GM19324 (cell line): Measurements from ENCODE around the gene IGLL5.

ENCODE experiments used
- ATAC-seq: cut with Tn5 transposase; IDR thresholded peaks from one replicate; pipeline ENCODE4 v1.9.1; 2021; ENCODE audit warnings: mild to moderate bottlenecking, moderate library complexity; ENCODE audit not compliant: unreplicated experiment, low FRiP score

IGLL5 gene

GRCh38 chr22:22935546-22936157 is 48.0 kb downstream of the IGLL5 start:
- ATAC-seq: peak; percentile 82

GRCh38 chr22:22936180-22936914 is 48.7 kb downstream of the IGLL5 start:
- ATAC-seq: no peak

- no peak for ATAC-seq
These were observed 49.5 kb downstream of the IGLL5 start for GRCh38 chr22:22936915-22937656.

GRCh38 chr22:22937894-22938480 is 50.4 kb downstream of the IGLL5 start:
- no peak for ATAC-seq

- no peak for ATAC-seq
These were observed 51.3 kb downstream of the IGLL5 start for GRCh38 chr22:22938672-22939587.

GRCh38 chr22:22939588-22940368 is 52.2 kb downstream of the IGLL5 start:
- ATAC-seq: no peak

GRCh38 chr22:22940961-22941605 is 53.5 kb downstream of the IGLL5 start:
- ATAC-seq: no peak

- ATAC-seq: no peak
These were observed 54.4 kb downstream of the IGLL5 start for GRCh38 chr22:22941831-22942510.

- ATAC-seq: no peak
These were observed 55.1 kb downstream of the IGLL5 start for GRCh38 chr22:22942511-22943329.

GRCh38 chr22:22943521-22944267 is 56.1 kb downstream of the IGLL5 start:
- ATAC-seq: no peak

- ATAC-seq: no peak
These were observed 56.8 kb downstream of the IGLL5 start for GRCh38 chr22:22944268-22944985.

- no peak for ATAC-seq
These were observed 57.6 kb downstream of the IGLL5 start for GRCh38 chr22:22945195-22945594.
